GM19351 (cell line): ENCODE data around the gene M6PR.
"Not testable (repeated sequence)": the region's sequence is repeated elsewhere in the genome, so short reads cannot be mapped to it uniquely, and the experiment has no call there.

Source experiments
- ATAC-seq: cut with Tn5 transposase; IDR thresholded peaks from one replicate; pipeline ENCODE4 v1.9.1; 2021; ENCODE audit warnings: mild to moderate bottlenecking, moderate library complexity; ENCODE audit not compliant: unreplicated experiment

The M6PR gene

GRCh38 chr12:8951744-8952143 lies 2.3 kb upstream of the M6PR start:
- no peak for ATAC-seq

GRCh38 chr12:8950702-8951478 lies 1.4 kb upstream of the M6PR start:
- ATAC-seq, result no peak

GRCh38 chr12:8950221-8950527 lies 729 bp upstream of the M6PR start:
- peak; percentile 11 for ATAC-seq

- no peak for ATAC-seq
Measured at GRCh38 chr12:8948701-8949341, 624 bp downstream of the M6PR start.

GRCh38 chr12:8947737-8948136 lies 1.7 kb downstream of the M6PR start:
- no peak for ATAC-seq

- ATAC-seq, result no peak
Measured at GRCh38 chr12:8946733-8947132, 2.7 kb downstream of the M6PR start.

GRCh38 chr12:8943565-8944186 lies 5.8 kb downstream of the M6PR start:
- no peak for ATAC-seq

GRCh38 chr12:8941691-8942478 lies 7.6 kb downstream of the M6PR start:
- ATAC-seq, result no peak

GRCh38 chr12:8937842-8938442 lies 11.5 kb downstream of the M6PR start:
- ATAC-seq, result not testable (repeated sequence)

- ATAC-seq, result no peak
Measured at GRCh38 chr12:8936735-8937134, 12.7 kb downstream of the M6PR start.

GRCh38 chr12:8934080-8934479 lies 15.4 kb downstream of the M6PR start:
- ATAC-seq, result not testable (repeated sequence)

GRCh38 chr12:8932464-8932863 lies 17.0 kb downstream of the M6PR start:
- not testable (repeated sequence) for ATAC-seq

- ATAC-seq, result not testable (repeated sequence)
Measured at GRCh38 chr12:8930655-8931323, 18.7 kb downstream of the M6PR start.

GRCh38 chr12:8922544-8922943 lies 26.9 kb downstream of the M6PR start:
- no peak for ATAC-seq

GRCh38 chr12:8919643-8920042 lies 29.8 kb downstream of the M6PR start:
- not testable (repeated sequence) for ATAC-seq

GRCh38 chr12:8917751-8918150 lies 31.7 kb downstream of the M6PR start:
- no peak for ATAC-seq

- no peak for ATAC-seq
Measured at GRCh38 chr12:8917031-8917430, 32.4 kb downstream of the M6PR start.

GRCh38 chr12:8916154-8916553 lies 33.3 kb downstream of the M6PR start:
- no peak for ATAC-seq

- peak; percentile 80 for ATAC-seq
Measured at GRCh38 chr12:8914716-8915526, 34.5 kb downstream of the M6PR start.
